COR-L47 (cell line): ENCODE measurements around the gene SCAMP1.
A peak's percentile ranks its signal among the peaks of the same experiment; 100 is the strongest.
"Not testable (repeated sequence)": the region's sequence is repeated elsewhere in the genome, so short reads cannot be mapped to it uniquely, and the experiment has no call there.

Experiments used
- DNase-seq: peaks from one replicate; lab custom pipeline; 2025; lab: John Stamatoyannopoulos, UW

Gene SCAMP1

DNA sequence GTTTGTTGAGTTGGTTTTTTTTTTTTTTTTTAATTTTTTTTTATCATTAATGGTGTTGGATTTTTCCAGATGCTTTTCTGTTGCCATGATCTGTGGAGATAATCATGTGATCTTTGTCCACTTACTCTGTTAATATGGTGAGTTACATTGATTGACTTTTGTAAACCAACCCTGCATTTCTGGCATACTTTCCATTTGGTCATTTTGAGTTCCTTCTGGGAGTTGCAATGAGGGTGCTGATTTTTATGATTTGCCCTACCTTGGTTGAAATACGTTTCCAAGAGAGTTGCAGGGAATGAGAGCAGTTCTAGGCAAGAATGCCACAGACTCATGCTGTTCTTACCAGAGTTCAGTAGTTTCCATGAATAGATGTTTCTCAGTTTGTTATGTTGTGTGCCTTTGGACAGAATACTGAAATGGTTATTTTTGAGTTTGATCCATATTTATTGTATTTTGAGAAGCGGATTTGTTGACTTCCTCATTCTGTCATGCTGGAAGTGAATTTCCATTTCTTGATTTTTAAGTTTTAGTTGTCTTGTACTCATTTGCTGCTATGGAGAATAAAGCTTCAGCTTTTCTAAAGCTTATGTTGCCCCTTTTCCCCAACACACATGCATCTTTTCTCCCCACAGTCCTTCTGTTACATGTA, 69.0 kb downstream of the SCAMP1 start:
- no peak for DNase-seq

DNA sequence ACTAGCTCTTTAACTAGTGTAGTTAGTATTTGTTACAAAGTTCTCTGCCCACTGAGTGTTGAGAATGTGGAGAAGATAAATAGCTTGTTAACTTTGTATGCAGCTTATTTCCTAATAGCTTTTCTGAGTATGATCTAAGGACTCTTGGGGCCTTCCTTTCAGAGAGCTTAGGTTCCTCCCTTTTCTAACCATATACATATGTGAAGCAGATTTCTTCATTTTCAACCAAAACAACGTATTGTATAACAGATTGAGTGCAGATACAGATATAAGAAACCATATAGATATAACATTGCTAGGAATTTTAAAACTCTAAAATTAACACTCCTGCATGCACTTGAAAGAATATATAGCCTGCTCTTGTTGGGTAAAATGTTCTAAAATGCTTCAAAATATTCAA, 70.4 kb downstream of the SCAMP1 start:
- DNase-seq = no peak

DNA sequence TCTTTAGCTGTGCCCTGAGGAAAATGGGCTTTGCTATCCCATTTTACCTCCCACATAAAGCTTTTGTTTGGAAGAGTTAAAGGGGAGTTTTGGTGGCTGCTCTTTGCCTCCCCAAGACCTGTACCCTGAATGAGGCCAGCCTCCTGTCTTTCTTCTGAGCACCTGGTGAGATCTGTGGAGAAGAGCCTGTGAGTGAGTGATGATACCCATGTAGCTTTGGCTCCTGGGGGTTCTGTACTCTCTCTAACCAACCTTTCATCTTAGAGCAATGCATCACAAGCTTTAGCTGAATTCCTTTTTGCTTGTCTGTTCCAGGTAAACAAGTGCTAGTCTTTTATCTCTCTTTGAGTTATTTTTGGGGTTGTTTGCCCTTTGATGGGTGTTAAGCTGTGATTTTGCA, 73.6 kb downstream of the SCAMP1 start:
- DNase-seq = no peak

DNA sequence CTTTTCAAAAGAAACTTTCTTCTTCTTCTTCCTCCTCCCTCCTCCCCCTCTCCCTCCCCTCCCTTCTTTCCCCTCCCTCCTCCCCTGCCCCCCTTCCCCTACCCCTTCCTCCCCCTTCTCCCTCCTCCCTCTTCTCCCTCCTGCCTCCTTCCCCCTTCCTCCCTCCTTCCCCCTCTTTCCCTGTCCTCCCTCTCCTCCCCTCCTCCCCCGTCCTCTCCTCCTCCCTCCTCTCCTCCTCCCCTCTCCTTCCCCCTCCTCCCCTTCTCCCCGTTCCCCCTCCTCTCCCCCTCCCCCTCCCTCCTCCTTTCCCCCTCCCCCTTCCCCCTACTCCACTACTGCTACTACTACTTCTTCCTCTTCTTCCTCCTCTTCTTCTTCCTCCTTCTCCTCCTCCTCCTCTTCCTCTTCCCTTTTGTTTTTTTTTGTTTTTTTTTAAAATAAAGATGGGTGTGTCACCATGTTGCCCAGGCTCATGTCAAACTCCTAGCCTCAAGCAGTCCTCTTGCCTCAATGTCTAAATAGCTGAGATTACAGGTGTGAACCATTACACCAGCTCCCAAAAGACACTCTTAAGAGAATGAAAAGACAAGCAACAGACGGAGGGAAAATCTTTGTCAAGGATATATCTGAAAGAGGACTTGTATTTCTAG, 87.5 kb downstream of the SCAMP1 start:
- DNase-seq = no peak

DNA sequence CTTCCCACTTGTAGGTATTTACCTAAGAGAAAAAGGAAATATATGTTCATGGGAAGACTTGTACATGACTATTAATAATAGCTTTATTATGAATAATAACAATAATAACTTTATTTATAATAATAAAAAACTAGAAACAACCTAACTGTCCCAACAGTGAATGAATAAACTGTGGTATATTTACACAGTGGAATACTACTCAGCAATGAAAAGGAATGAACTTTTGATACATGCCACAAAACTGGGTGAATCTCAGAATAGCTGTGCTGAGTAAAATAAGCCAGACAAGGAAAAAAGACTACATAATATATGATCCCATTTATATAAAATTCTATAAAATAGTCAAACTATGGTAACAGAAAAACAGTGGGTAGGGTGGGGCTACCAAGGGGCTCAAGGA, 88.7 kb downstream of the SCAMP1 start:
- DNase-seq = no peak

DNA sequence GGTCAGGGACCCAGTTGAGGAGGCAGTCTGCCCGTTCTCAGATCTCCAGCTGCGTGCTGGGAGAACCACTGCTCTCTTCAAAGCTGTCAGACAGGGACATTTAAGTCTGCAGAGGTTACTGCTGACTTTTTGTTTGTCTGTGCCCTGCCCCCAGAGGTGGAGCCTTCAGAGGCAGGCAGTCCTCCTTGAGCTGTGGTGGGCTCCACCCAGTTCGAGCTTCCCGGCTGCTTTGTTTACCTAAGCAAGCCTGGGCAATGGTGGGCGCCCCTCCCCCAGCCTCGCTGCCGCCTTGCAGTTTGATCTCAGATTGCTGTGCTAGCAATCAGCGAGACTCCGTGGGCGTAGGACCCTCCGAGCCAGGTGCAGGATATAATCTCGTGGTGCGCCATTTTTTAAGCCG, 97.1 kb downstream of the SCAMP1 start:
- not testable (repeated sequence) for DNase-seq

DNA sequence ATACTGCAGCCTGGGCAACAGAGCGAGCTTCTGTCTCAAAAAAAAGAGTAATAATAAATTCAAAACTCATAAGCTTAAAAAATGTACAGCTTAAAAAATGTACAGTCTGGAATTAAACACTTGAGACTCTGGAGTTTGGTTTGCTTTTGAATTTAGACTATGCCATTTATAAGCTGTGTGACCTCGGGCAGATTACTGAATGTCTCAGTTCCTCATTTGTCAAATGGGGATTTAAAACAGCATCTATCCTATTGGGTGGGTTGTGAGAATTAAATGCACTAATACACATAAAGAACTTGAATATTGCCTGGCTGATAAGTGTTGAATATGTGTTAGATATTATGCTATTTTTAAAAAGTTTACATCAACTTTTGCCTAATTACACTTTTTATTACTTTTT, 98.4 kb downstream of the SCAMP1 start:
- DNase-seq = no peak

DNA sequence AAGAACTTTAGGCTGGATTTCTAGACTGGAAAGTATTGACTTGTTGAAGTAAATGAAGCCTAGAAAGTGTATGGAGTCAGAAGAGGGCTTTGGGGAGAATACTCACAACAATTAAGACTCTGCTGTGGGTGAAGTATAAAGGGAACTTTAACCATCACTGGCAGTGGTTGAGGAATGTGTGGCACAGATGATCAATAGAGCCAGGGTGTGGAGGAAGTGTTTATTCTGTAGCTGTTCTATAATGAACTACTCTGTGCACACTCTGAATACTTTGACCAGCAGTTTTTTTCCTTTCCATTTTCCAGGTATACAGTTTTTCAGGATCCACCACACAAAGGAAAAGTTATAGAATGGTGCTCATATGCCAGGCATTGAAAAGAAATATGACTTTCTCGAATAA, 106.7 kb downstream of the SCAMP1 start:
- DNase-seq = no peak

DNA sequence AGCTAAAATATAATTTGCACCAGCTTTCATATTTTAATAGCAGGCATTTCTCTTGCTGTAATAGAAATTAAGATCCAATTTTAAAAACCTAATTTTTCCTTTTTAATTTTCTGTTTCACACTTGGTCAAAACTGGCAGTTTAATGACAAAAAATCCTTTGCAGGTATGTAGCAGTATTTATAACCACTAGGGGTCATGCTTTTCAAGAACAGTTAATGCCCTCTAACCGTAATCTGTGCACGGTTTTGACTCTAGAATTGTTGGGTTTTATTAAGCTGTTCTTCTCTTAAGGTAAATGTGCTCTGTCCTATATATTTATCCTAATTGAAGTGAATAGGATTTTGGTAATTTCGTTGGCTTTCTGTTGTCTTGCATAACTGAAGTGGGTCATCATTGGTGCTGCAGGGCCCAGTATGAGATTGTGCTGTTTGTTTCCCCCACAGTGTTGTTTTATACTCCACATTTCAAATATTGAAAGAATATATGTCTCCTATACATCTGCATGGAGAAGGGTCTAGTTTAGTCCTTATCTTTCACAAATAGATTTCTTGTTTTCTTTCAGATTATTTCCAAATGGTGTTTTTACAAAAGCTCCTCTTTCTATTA, 107.4 kb downstream of the SCAMP1 start:
- DNase-seq = peak; percentile 26

DNA sequence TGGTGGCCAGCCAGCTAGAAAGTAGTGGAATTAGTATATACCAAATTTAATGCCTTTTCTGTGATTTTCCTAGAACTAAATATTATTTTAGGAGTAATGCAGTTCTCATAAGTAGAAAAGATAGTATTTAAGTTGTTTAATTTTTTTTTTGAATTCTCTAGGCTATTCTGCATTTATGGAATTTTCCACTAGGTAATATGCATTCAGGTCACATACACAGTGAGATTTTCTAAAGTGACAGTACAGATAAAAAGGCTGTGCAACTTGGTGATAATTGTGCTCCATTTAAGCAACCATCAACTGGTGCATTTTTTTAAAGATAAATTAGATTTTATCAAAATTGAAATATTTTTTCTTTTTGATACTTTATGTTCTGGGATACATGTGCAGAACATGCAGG, 111.5 kb downstream of the SCAMP1 start:
- DNase-seq = no peak

DNA sequence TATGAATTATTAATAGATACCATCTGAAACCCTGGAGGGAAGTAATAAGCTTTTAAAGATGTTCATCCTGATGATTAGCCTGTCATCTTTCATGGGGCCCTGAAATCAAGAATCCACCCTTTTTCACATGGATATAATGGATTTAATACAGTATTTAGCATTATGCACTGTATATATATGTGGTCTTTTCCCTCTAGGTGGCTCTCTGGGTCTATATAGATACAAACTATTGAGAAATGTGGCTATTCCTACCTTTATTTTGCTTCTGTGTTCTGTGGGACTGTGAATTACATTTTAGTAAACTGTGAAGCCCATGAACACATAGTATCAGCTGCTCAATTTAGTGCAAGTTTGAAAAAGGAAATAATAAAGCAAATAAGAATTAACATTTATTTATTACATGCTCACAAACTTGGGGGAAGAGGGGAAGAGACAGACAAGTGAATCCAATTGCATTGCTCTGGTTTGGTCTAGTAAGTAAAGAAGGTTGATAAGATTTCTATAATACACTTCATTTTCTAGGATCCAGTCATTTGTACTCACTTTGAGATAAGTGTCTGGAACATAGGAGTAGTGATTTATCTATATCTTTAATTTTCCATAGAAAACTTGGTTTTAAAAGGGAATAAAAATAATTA, 112.2 kb downstream of the SCAMP1 start:
- DNase-seq = no peak

DNA sequence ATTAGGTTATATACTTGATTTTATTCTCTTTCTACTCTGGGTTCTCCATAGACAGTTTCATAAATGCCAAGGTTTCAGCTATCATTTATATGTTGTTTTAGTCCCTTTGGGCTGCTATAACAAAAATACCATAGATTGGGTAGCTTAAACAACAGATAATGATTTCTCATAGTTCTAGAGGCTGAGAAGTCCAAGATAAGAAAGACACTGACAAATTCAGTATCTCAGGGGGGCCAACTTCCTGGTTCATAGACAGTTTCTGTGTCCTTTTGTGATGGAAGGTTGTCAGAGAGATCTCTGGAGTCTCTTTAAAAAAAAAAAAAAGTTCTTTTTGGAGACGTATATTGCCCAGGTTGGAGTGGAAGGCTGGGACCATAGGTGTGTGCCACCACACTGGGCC, 113.3 kb downstream of the SCAMP1 start:
- DNase-seq = no peak

DNA sequence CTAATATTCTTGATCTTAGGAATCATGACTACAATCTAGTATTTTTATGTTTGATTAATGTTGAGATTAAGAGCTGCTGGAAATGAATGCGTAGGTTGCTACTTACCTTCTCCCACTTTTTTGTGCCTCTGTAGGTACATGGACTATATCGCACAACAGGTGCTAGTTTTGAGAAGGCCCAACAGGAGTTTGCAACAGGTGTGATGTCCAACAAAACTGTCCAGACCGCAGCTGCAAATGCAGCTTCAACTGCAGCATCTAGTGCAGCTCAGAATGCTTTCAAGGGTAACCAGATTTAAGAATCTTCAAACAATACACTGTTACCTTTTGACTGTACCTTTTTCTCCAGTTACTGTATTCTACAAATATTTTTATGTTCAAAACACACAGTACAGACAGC, 115.0 kb downstream of the SCAMP1 start:
- no peak for DNase-seq

DNA sequence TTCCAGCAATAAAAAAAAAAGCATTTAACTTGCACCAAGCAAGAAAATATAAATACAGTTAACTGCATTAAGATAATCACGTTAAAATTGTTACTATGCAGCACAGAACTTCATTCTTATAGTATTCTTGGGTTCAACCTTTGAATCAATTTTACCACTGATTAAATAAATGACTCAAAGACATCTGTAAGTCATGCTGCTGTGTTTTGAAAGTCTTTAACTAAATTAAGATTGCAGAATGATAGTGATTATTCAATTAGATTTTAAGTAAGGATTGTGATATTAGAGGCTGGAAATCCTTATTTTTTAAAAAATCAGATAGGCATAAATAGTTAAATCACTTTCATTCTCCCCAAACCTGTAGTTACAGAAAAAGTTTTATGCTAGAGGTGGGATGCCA, 116.4 kb downstream of the SCAMP1 start:
- DNase-seq = no peak

DNA sequence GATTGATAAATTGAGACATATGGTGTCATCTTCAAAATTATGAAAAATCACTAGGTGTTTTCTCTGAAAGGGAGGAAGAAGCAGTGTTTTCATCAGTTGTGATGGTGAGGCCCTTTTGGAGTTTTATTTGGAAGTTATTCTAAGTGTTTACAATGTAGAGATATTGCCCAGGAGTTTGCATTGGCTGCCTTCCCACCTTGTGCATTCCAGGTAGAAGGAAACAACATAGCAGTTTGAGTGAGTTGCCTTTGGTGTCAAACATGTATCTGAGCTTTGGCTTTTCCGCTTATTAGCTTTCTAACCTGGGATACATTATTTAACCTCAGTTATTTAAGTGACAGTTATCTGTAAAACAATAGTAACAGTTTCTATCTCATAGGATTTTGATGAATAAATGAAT, 122.5 kb downstream of the SCAMP1 start:
- DNase-seq = no peak

DNA sequence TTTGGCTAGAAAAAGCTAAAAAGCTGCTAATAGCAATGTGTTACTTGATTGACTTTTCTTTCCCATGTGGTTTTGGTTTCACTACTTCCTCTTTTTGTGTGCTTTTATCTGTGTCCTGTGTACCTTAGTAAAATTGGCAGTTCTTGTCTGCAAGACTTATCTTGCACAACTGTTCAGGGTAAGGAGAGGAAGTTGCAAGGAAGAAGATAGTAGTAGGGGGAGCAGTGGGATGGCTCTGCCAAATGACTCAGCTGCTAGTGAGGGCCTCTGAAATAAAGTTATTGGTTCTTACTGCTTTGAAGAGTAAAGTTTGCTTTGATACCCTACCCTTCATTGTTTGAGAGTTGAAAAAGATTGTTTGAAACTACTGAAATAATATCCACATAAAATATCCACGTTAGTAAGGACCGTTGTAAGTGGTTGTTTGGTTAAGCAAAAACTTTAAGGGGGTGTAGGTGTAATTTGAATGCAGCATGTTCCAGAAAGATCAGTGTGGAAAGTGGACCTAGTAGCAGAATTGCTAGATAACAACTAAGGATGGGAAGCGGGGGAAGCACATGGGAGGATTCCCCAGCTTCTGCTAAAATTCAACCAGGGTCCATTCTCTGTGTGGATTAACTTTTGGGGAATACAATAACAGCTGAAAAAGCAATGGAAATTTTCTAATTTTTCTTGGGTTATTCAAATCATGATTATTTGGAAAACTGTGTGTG, 123.5 kb downstream of the SCAMP1 start:
- no peak for DNase-seq

DNA sequence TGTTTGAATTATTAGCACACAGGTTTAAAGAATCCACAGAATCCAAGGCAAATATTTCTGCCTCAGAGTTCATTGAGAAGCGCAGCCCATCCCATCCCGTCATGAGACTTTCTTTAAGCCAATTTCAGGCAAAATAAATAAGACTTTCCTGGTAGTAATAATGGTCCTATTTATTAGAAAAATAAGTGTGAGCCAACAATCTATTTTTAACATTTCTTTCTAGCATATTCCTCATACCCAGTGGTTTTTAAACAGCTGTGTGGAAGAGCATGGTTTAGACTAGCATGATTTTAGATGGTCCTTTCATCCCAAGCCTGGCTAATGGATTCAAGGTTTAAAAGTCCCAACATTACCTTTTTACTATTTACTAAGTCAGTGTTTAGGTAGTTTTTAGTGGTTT, 125.8 kb downstream of the SCAMP1 start:
- no peak for DNase-seq

DNA sequence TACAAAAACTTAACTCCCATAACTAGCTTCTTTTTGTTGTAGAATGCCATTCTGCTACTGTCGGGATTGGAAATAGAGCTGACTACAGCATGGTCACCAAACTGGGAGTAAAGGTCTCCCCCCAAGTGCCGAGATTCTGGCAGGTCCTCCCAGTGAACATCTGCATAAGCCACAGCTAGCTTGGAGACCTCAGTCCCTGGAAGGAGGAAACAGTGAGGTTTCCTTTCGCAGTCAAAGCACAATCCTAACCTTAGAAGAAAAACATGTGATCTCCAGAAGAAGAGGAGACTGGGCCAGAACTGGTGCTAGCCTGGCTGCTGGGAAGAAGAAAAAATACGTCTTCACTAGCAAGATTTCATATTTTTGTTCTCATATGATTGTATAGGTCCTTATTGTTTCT, 127.4 kb downstream of the SCAMP1 start:
- DNase-seq = no peak

DNA sequence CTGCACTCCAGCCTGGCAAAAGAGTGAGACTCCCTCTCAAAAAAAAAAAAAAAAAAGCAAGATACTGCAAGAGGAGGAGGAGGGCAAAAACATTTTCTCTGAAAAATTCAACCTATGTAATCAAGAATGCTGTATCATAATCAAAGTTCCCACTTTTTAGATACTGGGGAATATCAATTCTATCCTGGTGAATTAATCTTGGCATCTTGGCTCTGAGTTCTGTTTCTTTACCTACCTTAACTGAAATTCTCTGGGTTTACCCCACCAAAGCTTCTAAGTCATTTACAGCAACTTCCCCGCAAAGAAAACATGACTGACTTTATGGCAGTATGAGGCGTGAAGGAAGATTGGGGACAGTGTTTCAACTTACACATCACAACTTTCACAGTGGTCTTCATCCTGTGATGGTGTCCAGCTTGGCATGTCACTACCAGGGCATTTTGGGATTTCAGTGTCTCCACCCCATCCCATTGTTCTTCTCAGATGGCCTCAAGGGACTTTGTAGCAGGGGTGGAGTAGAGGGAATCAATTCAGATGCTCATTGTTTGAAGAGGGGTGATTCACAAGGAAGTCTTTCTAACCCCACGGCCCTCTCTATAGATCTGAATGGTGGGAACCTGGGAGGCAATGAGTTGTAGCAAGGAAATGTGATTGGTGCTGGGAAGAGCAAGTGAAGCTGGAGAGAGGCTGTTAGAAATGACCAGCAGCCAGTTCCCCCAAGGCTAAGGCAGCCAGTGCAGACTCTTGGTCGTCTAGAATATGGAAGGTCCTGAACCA, 130.5 kb downstream of the SCAMP1 start:
- DNase-seq = no peak

DNA sequence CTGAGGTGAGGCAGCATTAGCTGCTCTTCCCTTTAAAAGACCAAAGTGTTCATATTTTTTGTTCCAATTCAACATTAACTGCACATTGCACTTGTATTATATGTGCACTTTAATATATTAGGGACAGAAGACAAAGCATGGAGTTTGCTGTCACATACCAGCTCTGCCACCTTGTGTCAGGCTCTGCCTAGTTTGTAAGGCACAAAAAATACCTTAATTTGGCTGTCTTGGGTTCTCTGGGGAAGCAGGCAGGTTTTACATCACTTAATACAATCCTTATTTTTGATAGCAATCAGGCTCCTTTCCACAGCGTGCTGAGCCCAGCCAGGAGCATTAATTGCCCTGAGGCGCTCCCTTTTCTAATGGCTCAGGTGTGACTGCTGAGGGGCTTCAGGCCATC, 131.8 kb downstream of the SCAMP1 start:
- no peak for DNase-seq

DNA sequence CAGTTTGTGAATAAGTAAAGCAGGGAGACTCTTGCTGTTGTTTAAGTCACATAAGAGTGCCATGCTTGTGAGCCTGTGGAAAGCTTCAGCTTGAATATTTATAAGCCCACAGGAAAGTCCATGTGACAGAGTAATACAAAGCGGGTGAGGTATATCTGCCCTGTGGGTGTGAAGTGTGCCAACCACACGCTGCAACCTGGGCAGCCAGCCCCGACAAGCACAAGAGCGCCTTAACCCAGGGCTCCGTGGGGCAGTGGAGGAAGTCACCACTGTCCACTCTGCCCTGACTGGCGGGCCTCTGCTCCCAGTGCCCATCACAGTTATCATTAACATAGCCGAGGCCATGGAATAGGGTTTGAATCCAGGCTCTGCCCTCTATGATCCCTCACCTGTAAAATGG, 132.2 kb downstream of the SCAMP1 start:
- DNase-seq = no peak

DNA sequence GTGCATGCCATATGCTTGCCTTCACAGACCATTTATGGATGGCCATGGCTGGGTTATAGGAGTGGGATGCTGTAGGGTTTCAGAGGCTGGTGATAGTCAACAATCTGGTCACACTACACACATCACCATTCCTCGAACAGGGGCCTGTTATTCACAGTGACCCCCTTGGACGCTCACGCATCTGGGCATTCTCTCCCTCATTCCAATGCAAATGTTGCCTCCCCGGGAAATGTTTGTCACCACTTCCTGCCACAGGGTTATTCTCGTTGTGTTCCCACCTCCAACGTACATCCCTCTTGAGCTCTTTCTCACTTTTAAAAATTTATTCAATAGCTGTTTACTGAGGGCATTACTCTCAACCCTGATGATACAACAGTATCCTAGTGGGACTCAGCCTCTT, 135.4 kb downstream of the SCAMP1 start:
- DNase-seq = no peak
